ENCODE measurements around the gene CNNM4.

The CNNM4 gene

GRCh38 chr2:96859099-96859649, 98.5 kb downstream of the CNNM4 start:
- Mint-ChIP-seq H3K9me3 (no peaks in the 10 kb centered on the region), H3K4me3 (peak overlapping the region; percentile 31), H3K27ac (peak overlapping the region; percentile 15), H3K36me3 (ENCODE audit: low read depth) (peaks cover 15% of the 10 kb centered on the region), H3K4me1 (ENCODE audit: low read depth) (peaks cover 27% of the 10 kb centered on the region), H3K27me3 (ENCODE audit: low read depth) (no peaks in the 10 kb centered on the region)

GRCh38 chr2:96859681-96860064, 99.0 kb downstream of the CNNM4 start:
- Mint-ChIP-seq H3K4me3 (no peak overlapping the region), H3K27ac (no peak overlapping the region), H3K4me1 (ENCODE audit: low read depth) (peaks cover 27% of the 10 kb centered on the region), H3K27me3 (ENCODE audit: low read depth) (no peaks in the 10 kb centered on the region), H3K36me3 (ENCODE audit: low read depth) (peaks cover 15% of the 10 kb centered on the region), H3K9me3 (no peaks in the 10 kb centered on the region)

- Mint-ChIP-seq H3K27ac (peak overlapping the region; percentile 57), H3K27me3 (ENCODE audit: low read depth) (no peaks in the 10 kb centered on the region), H3K9me3 (no peaks in the 10 kb centered on the region), H3K4me3 (no peak overlapping the region), H3K36me3 (ENCODE audit: low read depth) (peaks cover 17% of the 10 kb centered on the region), H3K4me1 (ENCODE audit: low read depth) (peaks cover 24% of the 10 kb centered on the region)
Measured at GRCh38 chr2:96860065-96861029, 99.6 kb downstream of the CNNM4 start.

GRCh38 chr2:96861074-96861473, 100.4 kb downstream of the CNNM4 start:
- H3K27me3 Mint-ChIP-seq (ENCODE audit: low read depth): no peaks in the 10 kb centered on the region
- peaks cover 24% of the 10 kb centered on the region for H3K4me1 Mint-ChIP-seq (ENCODE audit: low read depth)
- peaks cover 20% of the 10 kb centered on the region for H3K36me3 Mint-ChIP-seq (ENCODE audit: low read depth)
- H3K27ac Mint-ChIP-seq: no peak overlapping the region
- no peaks in the 10 kb centered on the region for H3K9me3 Mint-ChIP-seq
- no peak overlapping the region for H3K4me3 Mint-ChIP-seq

Measured in T-helper 1 cell treated with Interleukin-12 subunit alpha and Interleukin-12 subunit beta and Interleukin-4 antibody, amounts not matched to agents 30 μg/mL and 1 μg/mL, for 36 hours (primary cell).